B cell (primary cell): ENCODE data around the gene CKMT2.

Source experiments
- CTCF ChIP-seq: fragments of 200-600 bp; IDR thresholded peaks from one replicate; pipeline ENCODE4 v1.8.0; 2022; ENCODE audit warnings: antibody characterized with exemption, mild to moderate bottlenecking
- EZH2 ChIP-seq: IDR thresholded peaks from 2 replicates; pipeline ENCODE4 v1.6.1; 2012; ENCODE audit warnings: borderline replicate concordance, low read depth, mild to moderate bottlenecking, moderate library complexity, low read length; ENCODE audit not compliant: insufficient read depth, poor library complexity, severe bottlenecking

GRCh38 chr5:81315830-81316229 is 82.7 kb downstream of the CKMT2 start:
- TF ChIP-seq CTCF = no peak
- TF ChIP-seq EZH2 = no peak
